IMR-90 (cell line): ENCODE measurements around the gene TNS3. TPM values are rescaled to one million over a fixed set of nuclear protein-coding genes. Genes with fewer than 3 reads are reported as not detected.

Source experiments
- ATAC-seq: fragments of 200-7000 bp; cut with Tn5 transposase; 2 replicates; pipeline ENCODE4 v1.9.1; 2020; ENCODE audit warnings: low read depth, mild to moderate bottlenecking, moderate library complexity
- BruUV-seq: library from RNA; stranded (reverse); fragments of 400-500 nt; replicated peaks from 2 replicates; lab custom pipeline; 2021; lab: Mats Ljungman, UMichigan
- CTCF ChIA-PET: fragments of 300-600 bp; formaldehyde crosslinking; extraction: SDS; loops from one replicate; lab custom pipeline; 2021; ENCODE audit warnings: antibody characterized with exemption; lab: Yijun Ruan, JAX
- POLR2A ChIA-PET: fragments of 300-600 bp; sonication (Branson Sonifier 250); formaldehyde crosslinking; loops from one replicate; lab custom pipeline; 2022; ENCODE audit warnings: antibody characterized with exemption; ENCODE audit not compliant: unreplicated experiment; lab: Charles Lee
- DNase-seq: peaks from one replicate; pipeline ENCODE4 v3.0.0; 2013
- H2AFZ ChIP-seq: replicated peaks from 2 replicates; pipeline ENCODE3; 2013; ENCODE audit warnings: low read length, mild to moderate bottlenecking; ENCODE audit not compliant: poor library complexity
- H2AK5ac ChIP-seq: 2 replicates; pipeline ENCODE4 v1.6.1; 2013; ENCODE audit warnings: low read depth, low read length, inconsistent platforms
- H2AK9ac ChIP-seq: replicated peaks from 2 replicates; pipeline ENCODE3; 2013; ENCODE audit warnings: mild to moderate bottlenecking, low read depth, low read length, moderate library complexity; ENCODE audit not compliant: poor library complexity
- H2BK120ac ChIP-seq: 2 replicates; pipeline ENCODE4 v1.6.1; 2013; ENCODE audit warnings: low read depth, low read length, inconsistent platforms
- H2BK15ac ChIP-seq: 3 replicates; pipeline ENCODE4 v1.6.1; 2013; ENCODE audit warnings: low read depth, low read length, inconsistent platforms
- H2BK20ac ChIP-seq: 2 replicates; pipeline ENCODE4 v1.6.1; 2013; ENCODE audit warnings: low read depth, mild to moderate bottlenecking, inconsistent platforms, low read length, moderate library complexity
- H2BK5ac ChIP-seq: 2 replicates; pipeline ENCODE4 v1.6.1; 2013; ENCODE audit warnings: mild to moderate bottlenecking, low read depth, low read length, inconsistent platforms; ENCODE audit not compliant: poor library complexity, severe bottlenecking
- H3K14ac ChIP-seq: replicated peaks from 2 replicates; pipeline ENCODE4 v1.6.1; 2013; ENCODE audit warnings: low read depth, low read length, inconsistent platforms
- H3K18ac ChIP-seq: 2 replicates; pipeline ENCODE4 v1.6.1; 2013; ENCODE audit warnings: low read depth, low read length, control low read depth
- H3K23ac ChIP-seq: 2 replicates; pipeline ENCODE4 v1.6.1; 2013; ENCODE audit warnings: low read depth, low read length, inconsistent platforms
- H3K27ac ChIP-seq: 2 replicates; pipeline ENCODE4 v1.5.1; 2013; ENCODE audit warnings: mild to moderate bottlenecking, control low read depth, low read length; ENCODE audit not compliant: insufficient read depth
- H3K27me3 ChIP-seq: 2 replicates; pipeline ENCODE4 v1.6.1; 2013; ENCODE audit warnings: low read length; ENCODE audit not compliant: control insufficient read depth, insufficient read depth
- H3K36me3 ChIP-seq: 2 replicates; pipeline ENCODE4 v1.6.1; 2013; ENCODE audit warnings: low read length, mixed read lengths; ENCODE audit not compliant: control insufficient read depth, insufficient read depth
- H3K4ac ChIP-seq: 2 replicates; pipeline ENCODE4 v1.6.1; 2013; ENCODE audit warnings: low read depth, low read length, inconsistent platforms
- H3K4me1 ChIP-seq: 2 replicates; pipeline ENCODE4 v1.6.1; 2013; ENCODE audit warnings: low read length, mixed read lengths; ENCODE audit not compliant: control insufficient read depth, insufficient read depth
- H3K4me2 ChIP-seq: 2 replicates; pipeline ENCODE4 v1.6.1; 2013; ENCODE audit warnings: low read depth, mild to moderate bottlenecking, control low read depth, low read length, moderate library complexity
- H3K4me3 ChIP-seq: 2 replicates; pipeline ENCODE4 v1.5.1; 2013; ENCODE audit warnings: low read depth, mild to moderate bottlenecking, control low read depth, low read length, moderate library complexity; ENCODE audit not compliant: insufficient read depth
- H3K56ac ChIP-seq: 2 replicates; pipeline ENCODE4 v1.6.1; 2013; ENCODE audit warnings: low read length, inconsistent platforms; ENCODE audit not compliant: insufficient read depth; ENCODE audit errors: extremely low read depth
- H3K79me1 ChIP-seq, 2 experiments: 2 replicates each; pipeline ENCODE4 v1.6.1; 2013; ENCODE audit warnings: low read length in 2 of 2, inconsistent platforms in 1 of 2, low read depth in 1 of 2
- H3K9ac ChIP-seq: 2 replicates; pipeline ENCODE4 v1.6.1; 2013; ENCODE audit warnings: low read depth, low read length, control low read depth
- H3K9me1 ChIP-seq: 2 replicates; pipeline ENCODE4 v1.6.1; 2013; ENCODE audit warnings: low read length, inconsistent platforms; ENCODE audit not compliant: insufficient read depth
- H3K9me3 ChIP-seq: 2 replicates; pipeline ENCODE4 v1.6.1; 2013; ENCODE audit warnings: low read length; ENCODE audit not compliant: control insufficient read depth, insufficient read depth
- H4K20me1 ChIP-seq: 2 replicates; pipeline ENCODE4 v1.6.1; 2013; ENCODE audit warnings: low read length, inconsistent platforms; ENCODE audit not compliant: insufficient read depth
- H4K5ac ChIP-seq: 2 replicates; pipeline ENCODE4 v1.6.1; 2013; ENCODE audit warnings: mild to moderate bottlenecking, low read depth, low read length, control low read depth
- H4K8ac ChIP-seq, 2 experiments: 2 replicates each; pipeline ENCODE4 v1.6.1; 2013; ENCODE audit warnings: low read depth in 2 of 2, low read length in 2 of 2, control low read depth in 1 of 2, inconsistent platforms in 1 of 2
- H4K91ac ChIP-seq: 2 replicates; pipeline ENCODE4 v1.6.1; 2013; ENCODE audit warnings: low read depth, low read length, inconsistent platforms; ENCODE audit not compliant: insufficient read depth
- BHLHE40 ChIP-seq: fragments of 150-350 bp; IDR thresholded peaks from 2 replicates; pipeline ENCODE4 v1.6.1; 2016; ENCODE audit warnings: mild to moderate bottlenecking, low read depth, low read length
- CEBPB ChIP-seq: IDR thresholded peaks from 2 replicates; pipeline ENCODE4 v1.6.1; 2012; ENCODE audit warnings: low read depth, low read length, improper control_type of control experiment
- CHD1 ChIP-seq: IDR thresholded peaks from 2 replicates; pipeline ENCODE4 v1.6.1; 2012; ENCODE audit warnings: low read depth, low read length, improper control_type of control experiment
- FOS ChIP-seq: fragments of 150-350 bp; IDR thresholded peaks from 2 replicates; pipeline ENCODE4 v1.6.1; 2016; ENCODE audit warnings: low read depth, low read length
- MAFK ChIP-seq: IDR thresholded peaks from 2 replicates; pipeline ENCODE4 v1.6.1; 2012; ENCODE audit warnings: low read depth, low read length, improper control_type of control experiment
- MAZ ChIP-seq: IDR thresholded peaks from 2 replicates; pipeline ENCODE4 v1.6.1; 2012; ENCODE audit warnings: low read depth, mild to moderate bottlenecking, low read length, improper control_type of control experiment, moderate library complexity, borderline replicate concordance
- NFE2L2 ChIP-seq: fragments of 150-350 bp; IDR thresholded peaks from 2 replicates; pipeline ENCODE4 v1.6.1; 2016; ENCODE audit warnings: low read depth, mild to moderate bottlenecking, low read length
- POLR2A ChIP-seq: IDR thresholded peaks from 2 replicates; pipeline ENCODE4 v1.6.1; 2012; ENCODE audit warnings: mild to moderate bottlenecking, low read depth, low read length
- RCOR1 ChIP-seq: IDR thresholded peaks from 2 replicates; pipeline ENCODE4 v1.6.1; 2012; ENCODE audit warnings: mild to moderate bottlenecking, low read length, improper control_type of control experiment; ENCODE audit not compliant: insufficient replicate concordance
- RFX5 ChIP-seq: IDR thresholded peaks from 2 replicates; pipeline ENCODE4 v1.8.0; 2012; ENCODE audit warnings: low read depth, mild to moderate bottlenecking, low read length, moderate library complexity
- SMC3 ChIP-seq: fragments of 150-350 bp; IDR thresholded peaks from 2 replicates; pipeline ENCODE4 v1.6.1; 2016; ENCODE audit warnings: low read depth, mild to moderate bottlenecking, antibody characterized with exemption, low read length, moderate library complexity
- USF2 ChIP-seq: fragments of 150-350 bp; IDR thresholded peaks from 2 replicates; pipeline ENCODE4 v1.6.1; 2017; ENCODE audit warnings: mild to moderate bottlenecking, antibody characterized with exemption, low read length, low read depth
- WGBS, 2 experiments: methylation state at CpG; one replicate each; pipeline versions ENCODE4 v1.1.5 to v1.1.7; 2013; ENCODE audit warnings: missing lambda C conversion rate in 2 of 2; ENCODE audit not compliant: insufficient read length in 1 of 2; ENCODE audit errors: extremely low coverage in 2 of 2; 5-methylcytosine and 5-hydroxymethylcytosine counted together
- dilution Hi-C: fragments of 300-500 bp; cut with HindIII; formaldehyde crosslinking; loops from one replicate; pipeline ENCODE4 v1.14.3; 2018; ENCODE audit warnings: low sequenced_read_pairs; ENCODE audit not compliant: unreplicated experiment
- in situ Hi-C: fragments of 300-500 bp; cut with MboI; formaldehyde crosslinking; loops from 3 replicates; pipeline ENCODE4 v1.14.3; 2019; ENCODE audit warnings: low sequenced_read_pairs, inconsistent platforms, mixed read lengths
- intact Hi-C: fragments of 100-400 bp; cut with micrococcal nuclease; formaldehyde crosslinking; loops from 2 replicates; pipeline ENCODE4 v1.10.0; 2022
- polyA plus RNA-seq, 3 experiments: library from polyadenylated mRNA; depleted of rRNA; stranded (reverse); fragments of >200 nt; gene quantifications; 2 replicates each; pipeline ENCODE4 v1.2.3, GENCODE V29; 2012; ENCODE audit warnings: low replicate concordance in 1 of 3
- total RNA-seq: library from RNA; depleted of rRNA; stranded (reverse); fragments of >200 nt; gene quantifications from 2 replicates; pipeline ENCODE4 v1.2.3, GENCODE V29; 2012
- TF ChIP-seq, protein P1 (sequence below): fragments of 150-350 bp; IDR thresholded peaks from 2 replicates; pipeline ENCODE4 v1.6.1; 2016; ENCODE audit warnings: low read depth, mild to moderate bottlenecking, low read length, moderate library complexity, borderline replicate concordance
- TF ChIP-seq, protein P2 (sequence below): conservative IDR thresholded peaks from 2 replicates; pipeline ENCODE4 v1.5.1; 2012; ENCODE audit warnings: mild to moderate bottlenecking, low read depth, low read length, improper control_type of control experiment

Gene TNS3
- total and polyA plus RNA-seq, 2 of the 4 experiments (the other 2 are of a cell fraction), result 64.3 to 79.2 TPM

GRCh38 chr7:47295606-47296005 is 286.3 kb downstream of the TNS3 start:
- H3K36me3 ChIP-seq, result peaks cover 42% of the 10 kb centered on the region
- H3K4me2 ChIP-seq, result no peak overlapping the region
- no peaks in the 10 kb centered on the region for H3K27me3 ChIP-seq
- no peak overlapping the region; the same call in 1 of the 2 replicates for H3K14ac ChIP-seq
- peaks cover 25% of the 10 kb centered on the region for H3K9me1 ChIP-seq
- no peak overlapping the region for H4K5ac ChIP-seq
- no peak overlapping the region for H4K8ac ChIP-seq
- H2BK20ac ChIP-seq, result no peak overlapping the region
- no TSS peak for BruUV-seq
- no CpG with 5 or more reads among the region's 7 CpGs for WGBS, 2 experiments
- DNase-seq (no peak), ATAC-seq (no peak)
- H3K4me1 ChIP-seq, result peaks cover 25% of the 10 kb centered on the region
- H2AK5ac ChIP-seq, result no peak overlapping the region
- H3K18ac ChIP-seq, result no peak overlapping the region
- no peak overlapping the region for H3K9ac ChIP-seq
- no peak overlapping the region for H3K4ac ChIP-seq
- H2BK5ac ChIP-seq, result no peak overlapping the region
- dilution Hi-C loops (no loop called here), intact Hi-C loops (no loop called here), in situ Hi-C loops (no loop called here)
- H4K20me1 ChIP-seq, result peaks cover 14% of the 10 kb centered on the region
- ChIA-PET CTCF (no interaction called here), POLR2A (no interaction called here)
- TF ChIP-seq POLR2A (no peak), MAZ (no peak), CHD1 (no peak), NFE2L2 (no peak), MAFK (no peak), RFX5 (no peak), SMC3 (no peak), FOS (no peak), CEBPB (no peak), RCOR1 (no peak), USF2 (no peak), BHLHE40 (no peak)
- TF ChIP-seq, protein P1, sequence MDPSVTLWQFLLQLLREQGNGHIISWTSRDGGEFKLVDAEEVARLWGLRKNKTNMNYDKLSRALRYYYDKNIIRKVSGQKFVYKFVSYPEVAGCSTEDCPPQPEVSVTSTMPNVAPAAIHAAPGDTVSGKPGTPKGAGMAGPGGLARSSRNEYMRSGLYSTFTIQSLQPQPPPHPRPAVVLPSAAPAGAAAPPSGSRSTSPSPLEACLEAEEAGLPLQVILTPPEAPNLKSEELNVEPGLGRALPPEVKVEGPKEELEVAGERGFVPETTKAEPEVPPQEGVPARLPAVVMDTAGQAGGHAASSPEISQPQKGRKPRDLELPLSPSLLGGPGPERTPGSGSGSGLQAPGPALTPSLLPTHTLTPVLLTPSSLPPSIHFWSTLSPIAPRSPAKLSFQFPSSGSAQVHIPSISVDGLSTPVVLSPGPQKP, result no peak
- TF ChIP-seq, protein P2, sequence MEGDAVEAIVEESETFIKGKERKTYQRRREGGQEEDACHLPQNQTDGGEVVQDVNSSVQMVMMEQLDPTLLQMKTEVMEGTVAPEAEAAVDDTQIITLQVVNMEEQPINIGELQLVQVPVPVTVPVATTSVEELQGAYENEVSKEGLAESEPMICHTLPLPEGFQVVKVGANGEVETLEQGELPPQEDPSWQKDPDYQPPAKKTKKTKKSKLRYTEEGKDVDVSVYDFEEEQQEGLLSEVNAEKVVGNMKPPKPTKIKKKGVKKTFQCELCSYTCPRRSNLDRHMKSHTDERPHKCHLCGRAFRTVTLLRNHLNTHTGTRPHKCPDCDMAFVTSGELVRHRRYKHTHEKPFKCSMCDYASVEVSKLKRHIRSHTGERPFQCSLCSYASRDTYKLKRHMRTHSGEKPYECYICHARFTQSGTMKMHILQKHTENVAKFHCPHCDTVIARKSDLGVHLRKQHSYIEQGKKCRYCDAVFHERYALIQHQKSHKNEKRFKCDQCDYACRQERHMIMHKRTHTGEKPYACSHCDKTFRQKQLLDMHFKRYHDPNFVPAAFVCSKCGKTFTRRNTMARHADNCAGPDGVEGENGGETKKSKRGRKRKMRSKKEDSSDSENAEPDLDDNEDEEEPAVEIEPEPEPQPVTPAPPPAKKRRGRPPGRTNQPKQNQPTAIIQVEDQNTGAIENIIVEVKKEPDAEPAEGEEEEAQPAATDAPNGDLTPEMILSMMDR, result no peak
- no peak overlapping the region for H2AK9ac ChIP-seq
- 0 out of 2 replicates have a peak overlapping the region, but pooled peaks have one; percentile 2 for H3K23ac ChIP-seq
- H3K79me1 ChIP-seq, result peaks cover 26 to 72% of the 10 kb centered on the region in 2 experiments
- H2BK120ac ChIP-seq, result no peak overlapping the region
- H3K9me3 ChIP-seq, result no peaks in the 10 kb centered on the region
- no peak overlapping the region for H2BK15ac ChIP-seq
- H2AFZ ChIP-seq, result no peak overlapping the region
- no peak overlapping the region for H4K91ac ChIP-seq
- no peak overlapping the region for H3K27ac ChIP-seq
- H3K56ac ChIP-seq, result no peak overlapping the region
- H3K4me3 ChIP-seq, result no peak overlapping the region
